GM21619 (cell line): ENCODE results near the gene IRAG1.

Experiments
- ATAC-seq: cut with Tn5 transposase; IDR thresholded peaks from one replicate; pipeline ENCODE4 v1.9.1; 2021; ENCODE audit not compliant: unreplicated experiment

Gene IRAG1

GRCh38 chr11:10648871-10649270 lies 44.7 kb downstream of the IRAG1 start:
- ATAC-seq, result no peak

GRCh38 chr11:10646681-10647355 lies 46.7 kb downstream of the IRAG1 start:
- no peak for ATAC-seq

GRCh38 chr11:10646005-10646404 lies 47.5 kb downstream of the IRAG1 start:
- no peak for ATAC-seq

- ATAC-seq, result no peak
Observed at GRCh38 chr11:10645212-10645795, 48.3 kb downstream of the IRAG1 start.
